ENCODE data around the gene ZMYND11. TPM values are rescaled to one million over a fixed set of nuclear protein-coding genes. Genes with fewer than 3 reads are reported as not detected.

ZMYND11 gene
- total RNA-seq, 4 donors from 2014 or later = 55.6 to 95.1 (median 70.8) TPM

- TF ChIP-seq, protein P1, sequence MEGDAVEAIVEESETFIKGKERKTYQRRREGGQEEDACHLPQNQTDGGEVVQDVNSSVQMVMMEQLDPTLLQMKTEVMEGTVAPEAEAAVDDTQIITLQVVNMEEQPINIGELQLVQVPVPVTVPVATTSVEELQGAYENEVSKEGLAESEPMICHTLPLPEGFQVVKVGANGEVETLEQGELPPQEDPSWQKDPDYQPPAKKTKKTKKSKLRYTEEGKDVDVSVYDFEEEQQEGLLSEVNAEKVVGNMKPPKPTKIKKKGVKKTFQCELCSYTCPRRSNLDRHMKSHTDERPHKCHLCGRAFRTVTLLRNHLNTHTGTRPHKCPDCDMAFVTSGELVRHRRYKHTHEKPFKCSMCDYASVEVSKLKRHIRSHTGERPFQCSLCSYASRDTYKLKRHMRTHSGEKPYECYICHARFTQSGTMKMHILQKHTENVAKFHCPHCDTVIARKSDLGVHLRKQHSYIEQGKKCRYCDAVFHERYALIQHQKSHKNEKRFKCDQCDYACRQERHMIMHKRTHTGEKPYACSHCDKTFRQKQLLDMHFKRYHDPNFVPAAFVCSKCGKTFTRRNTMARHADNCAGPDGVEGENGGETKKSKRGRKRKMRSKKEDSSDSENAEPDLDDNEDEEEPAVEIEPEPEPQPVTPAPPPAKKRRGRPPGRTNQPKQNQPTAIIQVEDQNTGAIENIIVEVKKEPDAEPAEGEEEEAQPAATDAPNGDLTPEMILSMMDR (IDR thresholded peaks at IDR 0.05; ENCODE audit: low read depth) = no peak
Measured at GRCh38 chr10:278707-279106, 143.5 kb downstream of the ZMYND11 start.

DNA sequence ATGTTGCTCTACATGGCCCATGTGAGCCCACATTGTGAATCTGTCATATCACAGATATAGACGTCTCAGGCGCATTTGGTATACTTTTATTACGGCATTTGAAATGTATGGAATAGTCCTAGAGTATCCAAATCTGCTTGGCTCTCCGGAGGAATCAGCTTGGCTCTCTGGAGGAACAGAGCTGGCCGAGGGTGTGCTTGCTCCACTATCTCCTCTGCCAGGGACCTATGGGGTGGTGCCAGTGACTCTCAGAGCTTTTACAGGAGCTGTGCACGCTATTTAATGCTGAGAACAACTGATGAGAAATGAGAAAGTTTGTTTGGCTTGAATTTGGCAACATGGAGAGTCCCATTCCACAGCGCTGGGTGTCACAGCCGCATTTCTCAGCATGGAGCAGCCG, 144.0 kb downstream of the ZMYND11 start:
- TF ChIP-seq, protein P1 (IDR thresholded peaks at IDR 0.05; ENCODE audit: low read depth) = no peak

DNA sequence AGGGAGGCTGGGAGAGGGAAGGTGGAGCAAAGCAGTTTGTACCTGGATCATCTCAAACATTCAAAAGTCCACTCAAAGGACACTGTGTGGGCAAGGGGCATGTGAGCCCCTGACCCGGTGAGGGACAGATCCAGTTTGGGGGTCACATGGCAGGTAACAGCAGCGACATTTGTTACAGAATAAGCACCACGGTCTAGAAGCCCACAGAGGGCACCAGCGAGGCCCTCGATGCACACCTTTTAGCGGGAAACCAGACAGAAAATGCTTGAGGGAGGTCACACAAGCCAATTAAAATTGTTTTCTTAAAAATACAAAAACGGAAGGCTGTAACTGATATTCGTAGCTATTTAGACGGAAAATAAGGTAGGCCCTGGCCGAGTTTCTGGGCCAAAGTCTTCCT, 144.4 kb downstream of the ZMYND11 start:
- TF ChIP-seq, protein P1 (IDR thresholded peaks at IDR 0.05; ENCODE audit: low read depth) = no peak

- TF ChIP-seq, protein P1 (IDR thresholded peaks at IDR 0.05; ENCODE audit: low read depth) = no peak
Measured at GRCh38 chr10:282294-283139, 147.3 kb downstream of the ZMYND11 start.

- TF ChIP-seq, protein P1 (IDR thresholded peaks at IDR 0.05; ENCODE audit: low read depth) = no peak
Measured at GRCh38 chr10:283140-283479, 147.9 kb downstream of the ZMYND11 start.

GRCh38 chr10:283916-284356, 148.7 kb downstream of the ZMYND11 start:
- TF ChIP-seq, protein P1 (IDR thresholded peaks at IDR 0.05; ENCODE audit: low read depth) = no peak

DNA sequence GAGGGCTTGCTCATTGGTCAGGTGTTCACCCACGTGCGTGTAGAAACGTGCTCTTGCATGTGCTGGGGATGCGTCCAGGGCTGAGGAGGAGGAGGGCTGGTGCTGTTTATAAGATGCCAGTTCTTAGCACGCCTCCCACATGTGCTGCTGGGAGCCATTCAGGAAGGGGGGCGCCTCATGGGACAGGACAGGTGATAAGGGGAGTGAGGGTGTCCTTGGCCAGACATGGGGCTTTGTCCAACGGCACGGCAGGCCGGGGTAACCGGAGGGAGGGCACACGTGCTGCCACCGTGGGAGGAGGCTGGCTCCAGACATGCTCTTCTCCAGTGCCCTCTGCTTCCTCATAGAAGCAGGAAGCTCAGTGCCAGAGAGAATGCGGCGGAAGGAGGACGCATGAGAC, 150.0 kb downstream of the ZMYND11 start:
- TF ChIP-seq, protein P1 (IDR thresholded peaks at IDR 0.05; ENCODE audit: low read depth) = no peak
